ENCODE results near the gene RABGAP1. TPM values are rescaled to one million over a fixed set of nuclear protein-coding genes. Genes with fewer than 3 reads are reported as not detected.
A peak's percentile ranks its signal among the peaks of the same experiment; 100 is the strongest.

Gene RABGAP1
- polyA plus RNA-seq (2012; rRNA removed): 20.2 and 29.2 TPM in 2 replicates
- polyA plus RNA-seq (2012; cell fraction: cytosol; rRNA removed): 23.7 and 26.5 TPM in 2 replicates
- polyA plus RNA-seq (2012; cell fraction: nucleus; rRNA removed): 23.6 and 39.9 TPM in 2 replicates

GRCh38 chr9:122940749-122941581, at the start of gene RABGAP1:
Gene RABGAP1 (plus strand): TSS chr9:122941020. CDS start chr9:122957060, 16,040 bp downstream.
- Histone ChIP-seq H3K4me2 (peak within 1 kb of the TSS; percentile 85), H3K4me1 (ENCODE audit: control insufficient read depth in 1 of 2, insufficient read depth in 2 of 2, low read depth in 1 of 2, low read length in 1 of 2) (peaks cover 0 to 8% of the 10 kb centered on the region in 2 experiments; a peak in 2 of 4 replicates), H4K20me1 (ENCODE audit: insufficient read depth) (peaks cover 39% of the 10 kb centered on the region), H2AFZ (ENCODE audit: low read depth) (peak within 1 kb of the TSS; percentile 83), H3K9ac (peak within 1 kb of the TSS; percentile 90), H3K9me2 (no peaks in the 10 kb centered on the region), H3K4me3 (ENCODE audit: low read depth in 2 of 2, low read length in 1 of 2) (peak within 1 kb of the TSS; percentile 71 to 76), H3K27me3 (ENCODE audit: insufficient read depth) (no peaks in the 10 kb centered on the region), H3F3A (replicated peaks; ENCODE audit: insufficient read depth) (peaks cover 19% of the 10 kb centered on the region), H3K79me2 (ENCODE audit: insufficient read depth) (peaks cover 69% of the 10 kb centered on the region), H3K27ac (ENCODE audit: low read depth in 2 of 2, low read length in 1 of 2) (peak within 1 kb of the TSS; percentile 76 to 82), H3K36me3 (replicated peaks in 1 of 2; ENCODE audit: control insufficient read depth in 1 of 2, insufficient read depth in 2 of 2, low read length in 1 of 2) (peaks cover 15 to 43% of the 10 kb centered on the region in 2 experiments), H3K9me3 (no peaks in the 10 kb centered on the region)
- peak; percentile 96 for DNase-seq
- CTCF ChIA-PET: interaction anchor here (1.0 to 1.2 kb wide), 3 partner anchors 10 to 445 kb away, joined by 3 to 5 read pairs (median 3); no protein-coding TSS in a partner anchor
- 2% methylated on average over 19 of the region's 54 CpGs for WGBS (ENCODE audit: low lambda C conversion rate)
- TF ChIP-seq MXI1 (IDR thresholded peaks at IDR 0.05; ENCODE audit: low read depth, low read length): peak; percentile 50; the same call in 1 of the 2 replicates
- 0 out of 2 replicates have a peak, but pooled peaks have one; percentile 55 for TF ChIP-seq USF1 (IDR thresholded peaks at IDR 0.05; ENCODE audit: borderline replicate concordance, low read depth)
- peak; percentile 53; the same call in 1 of the 2 replicates for TF ChIP-seq ELF1 (IDR thresholded peaks at IDR 0.05)
- peak; percentile 87 for TF ChIP-seq NRF1 (IDR thresholded peaks at IDR 0.05; ENCODE audit: low read depth, low read length)
- 0 out of 2 replicates have a peak, but pooled peaks have one; percentile 11 for TF ChIP-seq RCOR1 (IDR thresholded peaks at IDR 0.05; ENCODE audit: low read length)
- TF ChIP-seq RAD21 (IDR thresholded peaks at IDR 0.05; ENCODE audit: low read length): no peak
- TF ChIP-seq TAF1 (IDR thresholded peaks at IDR 0.05; ENCODE audit: borderline replicate concordance, low read depth, low read length): 0 out of 2 replicates have a peak, but pooled peaks have one; percentile 25
- TF ChIP-seq NFIC (IDR thresholded peaks at IDR 0.05; ENCODE audit: borderline replicate concordance): no peak
- TF ChIP-seq GABPA (IDR thresholded peaks at IDR 0.05; ENCODE audit: low read depth): peak; percentile 77
- TF ChIP-seq FOXM1 (IDR thresholded peaks at IDR 0.05; ENCODE audit: low read depth): no peak
- TF ChIP-seq POLR2AphosphoS5 (IDR thresholded peaks at IDR 0.05; ENCODE audit: low read depth, low read length): peak; percentile 90
- TF ChIP-seq IRF3 (IDR thresholded peaks at IDR 0.05; ENCODE audit: low read depth, low read length): 0 out of 2 replicates have a peak, but pooled peaks have one; percentile 30
- TF ChIP-seq RFX5 (IDR thresholded peaks at IDR 0.05; ENCODE audit: low read length): 0 out of 2 replicates have a peak, but pooled peaks have one; percentile 33
- POLR2A ChIA-PET: interaction anchor here (0.9 to 1.7 kb wide), 3 partner anchors 10 to 36 kb away, joined by 3 to 30 read pairs (median 14); partner anchors contain the start of genes RC3H2, ZBTB26 and ZBTB6

GRCh38 chr9:122897969-122898368, 42.9 kb upstream of the RABGAP1 start:
- no peaks in the 10 kb centered on the region for H3K27me3 ChIP-seq (ENCODE audit: insufficient read depth)
- no peaks in the 10 kb centered on the region for H3K9me2 ChIP-seq
- WGBS (ENCODE audit: low lambda C conversion rate): 100% methylated on average over 1 of the region's 1 CpG
- 0 out of 2 replicates have a peak overlapping the region, but pooled peaks have one; percentile 1 for H3K4me2 ChIP-seq
- H3F3A ChIP-seq (replicated peaks; ENCODE audit: insufficient read depth): peaks cover 6% of the 10 kb centered on the region
- peak overlapping the region in 1 of 2 experiments; percentile 2; a peak in 1 of 4 replicates for H3K27ac ChIP-seq (ENCODE audit: low read depth in 2 of 2, low read length in 1 of 2)
- peaks cover 22 to 51% of the 10 kb centered on the region in 2 experiments for H3K36me3 ChIP-seq (replicated peaks in 1 of 2; ENCODE audit: control insufficient read depth in 1 of 2, insufficient read depth in 2 of 2, low read length in 1 of 2)
- no peak for DNase-seq
- ChIA-PET CTCF (no interaction called here), POLR2A (interaction anchor here (0.7 kb wide), 1 partner anchor 8 kb away, joined by 4 read pairs; no protein-coding TSS in a partner anchor)
- peaks cover 100% of the 10 kb centered on the region for H3K79me2 ChIP-seq (ENCODE audit: insufficient read depth)
- H3K9me3 ChIP-seq: no peaks in the 10 kb centered on the region
- H2AFZ ChIP-seq (ENCODE audit: low read depth): no peak overlapping the region
- H3K9ac ChIP-seq: no peak overlapping the region
- H4K20me1 ChIP-seq (ENCODE audit: insufficient read depth): peaks cover 26% of the 10 kb centered on the region
- no peak overlapping the region for H3K4me3 ChIP-seq (ENCODE audit: low read depth in 2 of 2, low read length in 1 of 2)
- peaks cover 2 to 10% of the 10 kb centered on the region in 2 experiments; a peak in 2 of 4 replicates for H3K4me1 ChIP-seq (ENCODE audit: control insufficient read depth in 1 of 2, insufficient read depth in 2 of 2, low read depth in 1 of 2, low read length in 1 of 2)
- TF ChIP-seq RCOR1 (IDR thresholded peaks at IDR 0.05; ENCODE audit: low read length): no peak
- TF ChIP-seq GATA2 (CRISPR knock-in tag; IDR thresholded peaks at IDR 0.05): no peak
- no peak for TF ChIP-seq RFX5 (IDR thresholded peaks at IDR 0.05; ENCODE audit: low read length)
- TF ChIP-seq PBX3 (IDR thresholded peaks at IDR 0.05): no peak
- TF ChIP-seq REST (IDR thresholded peaks at IDR 0.05; ENCODE audit: low read depth, low read length): no peak
- TF ChIP-seq TAF1 (IDR thresholded peaks at IDR 0.05; ENCODE audit: borderline replicate concordance, low read depth, low read length): no peak
- no peak for TF ChIP-seq EP300 (IDR thresholded peaks at IDR 0.05; ENCODE audit: borderline replicate concordance in 1 of 2, low read depth in 1 of 2, low read length in 1 of 2)
- no peak for TF ChIP-seq MEF2A (IDR thresholded peaks at IDR 0.05; ENCODE audit: borderline replicate concordance, low read depth)
